ENCODE measurements around the gene SLC16A2. TPM values are rescaled to one million over a fixed set of nuclear protein-coding genes. Genes with fewer than 3 reads are reported as not detected.
"Not testable (repeated sequence)": the region's sequence is repeated elsewhere in the genome, so short reads cannot be mapped to it uniquely, and the experiment has no call there.

The SLC16A2 gene
- total RNA-seq, 2 experiments from 2014 or later: 0.05 TPM; not detected in 1

GRCh38 chrX:74500555-74500954, 79.3 kb downstream of the SLC16A2 start:
- no peak overlapping the region for H3K4me3 Mint-ChIP-seq
- DNase-seq: no peak

GRCh38 chrX:74505437-74505836, 84.1 kb downstream of the SLC16A2 start:
- H3K9me3 Mint-ChIP-seq: no peaks in the 10 kb centered on the region
- DNase-seq: no peak
- H3K27me3 Mint-ChIP-seq: no peaks in the 10 kb centered on the region
- no peak overlapping the region for H3K4me3 Mint-ChIP-seq
- H3K4me1 Mint-ChIP-seq: no peaks in the 10 kb centered on the region
- ChIA-PET POLR2A (no interaction called here), CTCF (no interaction called here)
- H3K27ac Mint-ChIP-seq: no peak overlapping the region
- H3K36me3 Mint-ChIP-seq (ENCODE audit: low read depth): no peaks in the 10 kb centered on the region

More at GRCh38 chrX:74500555-74500954, 79.3 kb downstream of the SLC16A2 start:
- H3K36me3 Mint-ChIP-seq (ENCODE audit: low read depth): no peaks in the 10 kb centered on the region
- H3K27ac Mint-ChIP-seq: no peak overlapping the region
- no peaks in the 10 kb centered on the region for H3K27me3 Mint-ChIP-seq
- CTCF ChIA-PET: no interaction called here
- POLR2A ChIA-PET: no interaction called here
- no peaks in the 10 kb centered on the region for H3K9me3 Mint-ChIP-seq
- no peaks in the 10 kb centered on the region for H3K4me1 Mint-ChIP-seq

- H3K27me3 Mint-ChIP-seq: no peaks in the 10 kb centered on the region
- CTCF ChIA-PET: no interaction called here
- no peak overlapping the region for H3K4me3 Mint-ChIP-seq
- no peak overlapping the region for H3K27ac Mint-ChIP-seq
- no peaks in the 10 kb centered on the region for H3K9me3 Mint-ChIP-seq
- no peaks in the 10 kb centered on the region for H3K36me3 Mint-ChIP-seq (ENCODE audit: low read depth)
- POLR2A ChIA-PET: no interaction called here
- no peaks in the 10 kb centered on the region for H3K4me1 Mint-ChIP-seq
- DNase-seq: no peak
Measured at GRCh38 chrX:74506317-74507115, 85.2 kb downstream of the SLC16A2 start.

GRCh38 chrX:74507191-74507590, 85.9 kb downstream of the SLC16A2 start:
- Mint-ChIP-seq H3K27me3 (no peaks in the 10 kb centered on the region), H3K27ac (no peak overlapping the region), H3K36me3 (ENCODE audit: low read depth) (no peaks in the 10 kb centered on the region), H3K9me3 (no peaks in the 10 kb centered on the region), H3K4me3 (no peak overlapping the region), H3K4me1 (peaks cover under 1% of the 10 kb centered on the region)
- ChIA-PET POLR2A (no interaction called here), CTCF (no interaction called here)
- DNase-seq: no peak

- H3K9me3 Mint-ChIP-seq: no peaks in the 10 kb centered on the region
- H3K27ac Mint-ChIP-seq: no peak overlapping the region
- H3K36me3 Mint-ChIP-seq (ENCODE audit: low read depth): no peaks in the 10 kb centered on the region
- POLR2A ChIA-PET: no interaction called here
- no peak for DNase-seq
- CTCF ChIA-PET: no interaction called here
- H3K4me1 Mint-ChIP-seq: peaks cover 3% of the 10 kb centered on the region
- H3K4me3 Mint-ChIP-seq: no peak overlapping the region
- no peaks in the 10 kb centered on the region for H3K27me3 Mint-ChIP-seq
Measured at GRCh38 chrX:74509989-74510388, 88.7 kb downstream of the SLC16A2 start.

GRCh38 chrX:74510401-74510800, 89.1 kb downstream of the SLC16A2 start:
- no peak overlapping the region for H3K4me3 Mint-ChIP-seq
- CTCF ChIA-PET: no interaction called here
- H3K27me3 Mint-ChIP-seq: no peaks in the 10 kb centered on the region
- peaks cover 3% of the 10 kb centered on the region for H3K4me1 Mint-ChIP-seq
- POLR2A ChIA-PET: no interaction called here
- DNase-seq: no peak
- no peaks in the 10 kb centered on the region for H3K36me3 Mint-ChIP-seq (ENCODE audit: low read depth)
- no peaks in the 10 kb centered on the region for H3K9me3 Mint-ChIP-seq
- no peak overlapping the region for H3K27ac Mint-ChIP-seq

GRCh38 chrX:74511704-74512103, 90.4 kb downstream of the SLC16A2 start:
- CTCF ChIA-PET: no interaction called here
- no peak for DNase-seq
- POLR2A ChIA-PET: no interaction called here
- no peak overlapping the region for H3K27ac Mint-ChIP-seq
- peaks cover 3% of the 10 kb centered on the region for H3K4me1 Mint-ChIP-seq
- H3K27me3 Mint-ChIP-seq: no peaks in the 10 kb centered on the region
- H3K4me3 Mint-ChIP-seq: no peak overlapping the region
- no peaks in the 10 kb centered on the region for H3K9me3 Mint-ChIP-seq
- H3K36me3 Mint-ChIP-seq (ENCODE audit: low read depth): no peaks in the 10 kb centered on the region

- Mint-ChIP-seq H3K9me3 (no peaks in the 10 kb centered on the region), H3K27me3 (no peaks in the 10 kb centered on the region), H3K27ac (no peak overlapping the region), H3K4me3 (no peak overlapping the region), H3K36me3 (ENCODE audit: low read depth) (no peaks in the 10 kb centered on the region), H3K4me1 (peaks cover 3% of the 10 kb centered on the region)
- no peak for DNase-seq
- ChIA-PET POLR2A (no interaction called here), CTCF (no interaction called here)
Measured at GRCh38 chrX:74514384-74514783, 93.1 kb downstream of the SLC16A2 start.

GRCh38 chrX:74515356-74515755, 94.1 kb downstream of the SLC16A2 start:
- Mint-ChIP-seq H3K27me3 (no peaks in the 10 kb centered on the region), H3K36me3 (ENCODE audit: low read depth) (no peaks in the 10 kb centered on the region), H3K4me1 (peaks cover 3% of the 10 kb centered on the region), H3K27ac (no peak overlapping the region), H3K4me3 (no peak overlapping the region), H3K9me3 (no peaks in the 10 kb centered on the region)
- CTCF ChIA-PET: no interaction called here
- DNase-seq: no peak
- POLR2A ChIA-PET: no interaction called here

- H3K4me1 Mint-ChIP-seq; H3K27me3 Mint-ChIP-seq; H3K4me3 Mint-ChIP-seq; H3K36me3 Mint-ChIP-seq (ENCODE audit: low read depth); DNase-seq; CTCF ChIA-PET; H3K9me3 Mint-ChIP-seq; H3K27ac Mint-ChIP-seq; POLR2A ChIA-PET: not testable (repeated sequence)
Measured at GRCh38 chrX:74516013-74516412, 94.7 kb downstream of the SLC16A2 start.

GRCh38 chrX:74519870-74520269, 98.6 kb downstream of the SLC16A2 start:
- Mint-ChIP-seq H3K4me1 (no peaks in the 10 kb centered on the region), H3K9me3 (no peaks in the 10 kb centered on the region), H3K4me3 (no peak overlapping the region), H3K27me3 (no peaks in the 10 kb centered on the region), H3K36me3 (ENCODE audit: low read depth) (no peaks in the 10 kb centered on the region), H3K27ac (no peak overlapping the region)
- ChIA-PET CTCF (no interaction called here), POLR2A (no interaction called here)
- no peak for DNase-seq

- H3K4me1 Mint-ChIP-seq: no peaks in the 10 kb centered on the region
- no peaks in the 10 kb centered on the region for H3K36me3 Mint-ChIP-seq (ENCODE audit: low read depth)
- no peak overlapping the region for H3K27ac Mint-ChIP-seq
- CTCF ChIA-PET: no interaction called here
- no peaks in the 10 kb centered on the region for H3K9me3 Mint-ChIP-seq
- H3K4me3 Mint-ChIP-seq: no peak overlapping the region
- H3K27me3 Mint-ChIP-seq: no peaks in the 10 kb centered on the region
- no peak for DNase-seq
- POLR2A ChIA-PET: no interaction called here
Measured at GRCh38 chrX:74520291-74520690, 99.0 kb downstream of the SLC16A2 start.

- Mint-ChIP-seq H3K36me3 (ENCODE audit: low read depth) (no peaks in the 10 kb centered on the region), H3K4me1 (no peaks in the 10 kb centered on the region), H3K4me3 (no peak overlapping the region), H3K9me3 (no peaks in the 10 kb centered on the region), H3K27ac (no peak overlapping the region), H3K27me3 (no peaks in the 10 kb centered on the region)
- CTCF ChIA-PET: no interaction called here
- no peak for DNase-seq
- POLR2A ChIA-PET: no interaction called here
Measured at GRCh38 chrX:74520896-74521295, 99.6 kb downstream of the SLC16A2 start.

GRCh38 chrX:74521961-74522751, 100.9 kb downstream of the SLC16A2 start:
- DNase-seq: no peak
- no peak overlapping the region for H3K27ac Mint-ChIP-seq
- POLR2A ChIA-PET: no interaction called here
- CTCF ChIA-PET: no interaction called here
- no peaks in the 10 kb centered on the region for H3K36me3 Mint-ChIP-seq (ENCODE audit: low read depth)
- H3K4me1 Mint-ChIP-seq: no peaks in the 10 kb centered on the region
- H3K9me3 Mint-ChIP-seq: no peaks in the 10 kb centered on the region
- H3K27me3 Mint-ChIP-seq: no peaks in the 10 kb centered on the region
- no peak overlapping the region for H3K4me3 Mint-ChIP-seq
